Calu3 (cell line): Measurements from ENCODE around the gene DZIP1. TPM values are rescaled to one million over a fixed set of nuclear protein-coding genes. Genes with fewer than 3 reads are reported as not detected.

Source experiments
- BruUV-seq: library from RNA; stranded (reverse); fragments of 400-500 nt; replicated peaks from 2 replicates; lab custom pipeline; 2021; lab: Mats Ljungman, UMichigan
- CTCF ChIA-PET: fragments of 300-600 bp; sonication (Branson Sonifier 250); formaldehyde crosslinking; loops from one replicate; lab custom pipeline; 2022; ENCODE audit warnings: antibody characterized with exemption; lab: Charles Lee
- DNase-seq: peaks from one replicate; pipeline ENCODE4 v3.0.0; 2022
- H3K27ac Mint-ChIP-seq: one replicate; pipeline ENCODE4 v1.8.0; 2022; ENCODE audit warnings: mixed read lengths; ENCODE audit not compliant: unreplicated experiment
- H3K27me3 Mint-ChIP-seq: one replicate; pipeline ENCODE4 v1.8.0; 2022; ENCODE audit warnings: mixed read lengths; ENCODE audit not compliant: unreplicated experiment
- H3K36me3 Mint-ChIP-seq: one replicate; pipeline ENCODE4 v1.8.0; 2022; ENCODE audit warnings: mild to moderate bottlenecking, moderate library complexity, mixed read lengths; ENCODE audit not compliant: insufficient read depth, unreplicated experiment
- H3K4me1 Mint-ChIP-seq: one replicate; pipeline ENCODE4 v1.8.0; 2022; ENCODE audit warnings: mild to moderate bottlenecking, low read depth, mixed read lengths; ENCODE audit not compliant: unreplicated experiment
- H3K4me3 Mint-ChIP-seq: one replicate; pipeline ENCODE4 v1.8.0; 2022; ENCODE audit warnings: mild to moderate bottlenecking, low read depth, moderate library complexity, mixed read lengths; ENCODE audit not compliant: unreplicated experiment
- H3K9me3 Mint-ChIP-seq: one replicate; pipeline ENCODE4 v1.8.0; 2022; ENCODE audit warnings: low read depth, mixed read lengths; ENCODE audit not compliant: unreplicated experiment
- intact Hi-C: fragments of 100-400 bp; cut with micrococcal nuclease; formaldehyde crosslinking; loops from one replicate; pipeline ENCODE4 v1.10.0; 2022; ENCODE audit not compliant: unreplicated experiment
- total RNA-seq: library from RNA; stranded (reverse); gene quantifications from 2 replicates; pipeline ENCODE4 v1.2.3, GENCODE V29; 2022
- TF ChIP-seq, protein P1 (sequence below): fragments of 200-600 bp; IDR thresholded peaks from one replicate; pipeline ENCODE4 v1.8.0; 2022; ENCODE audit warnings: antibody characterized with exemption; ENCODE audit not compliant: unreplicated experiment

DZIP1 gene
- total RNA-seq, 1 experiment from 2014 or later: 10.2 TPM

DNA sequence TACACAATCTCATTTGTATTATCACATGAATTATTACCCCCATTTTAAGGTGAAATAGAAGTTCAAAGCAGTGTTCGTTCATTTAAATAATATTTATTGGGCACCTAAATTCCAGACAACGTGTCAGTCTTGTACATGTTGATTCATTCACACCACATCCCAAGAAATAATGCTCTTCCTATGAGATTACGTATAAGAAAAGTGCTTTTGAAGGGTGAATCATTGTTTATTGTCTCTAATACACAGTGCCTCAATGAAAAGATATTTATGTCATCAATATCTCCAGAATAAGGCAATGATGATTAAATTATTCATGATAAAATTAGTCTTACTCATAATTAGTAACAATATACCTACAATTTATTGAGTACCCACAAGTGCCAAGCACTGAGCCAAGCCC is 56.4 kb downstream of the DZIP1 start:
- no TSS peak for BruUV-seq
- DNase-seq: no peak
- no peak overlapping the region for H3K27ac Mint-ChIP-seq
- no peaks in the 10 kb centered on the region for H3K9me3 Mint-ChIP-seq
- no peaks in the 10 kb centered on the region for H3K36me3 Mint-ChIP-seq
- intact Hi-C loops: no loop called here
- H3K4me1 Mint-ChIP-seq: no peaks in the 10 kb centered on the region
- CTCF ChIA-PET: no interaction called here
- TF ChIP-seq, protein P1, sequence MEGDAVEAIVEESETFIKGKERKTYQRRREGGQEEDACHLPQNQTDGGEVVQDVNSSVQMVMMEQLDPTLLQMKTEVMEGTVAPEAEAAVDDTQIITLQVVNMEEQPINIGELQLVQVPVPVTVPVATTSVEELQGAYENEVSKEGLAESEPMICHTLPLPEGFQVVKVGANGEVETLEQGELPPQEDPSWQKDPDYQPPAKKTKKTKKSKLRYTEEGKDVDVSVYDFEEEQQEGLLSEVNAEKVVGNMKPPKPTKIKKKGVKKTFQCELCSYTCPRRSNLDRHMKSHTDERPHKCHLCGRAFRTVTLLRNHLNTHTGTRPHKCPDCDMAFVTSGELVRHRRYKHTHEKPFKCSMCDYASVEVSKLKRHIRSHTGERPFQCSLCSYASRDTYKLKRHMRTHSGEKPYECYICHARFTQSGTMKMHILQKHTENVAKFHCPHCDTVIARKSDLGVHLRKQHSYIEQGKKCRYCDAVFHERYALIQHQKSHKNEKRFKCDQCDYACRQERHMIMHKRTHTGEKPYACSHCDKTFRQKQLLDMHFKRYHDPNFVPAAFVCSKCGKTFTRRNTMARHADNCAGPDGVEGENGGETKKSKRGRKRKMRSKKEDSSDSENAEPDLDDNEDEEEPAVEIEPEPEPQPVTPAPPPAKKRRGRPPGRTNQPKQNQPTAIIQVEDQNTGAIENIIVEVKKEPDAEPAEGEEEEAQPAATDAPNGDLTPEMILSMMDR: no peak
- no peak overlapping the region for H3K4me3 Mint-ChIP-seq
- H3K27me3 Mint-ChIP-seq: no peaks in the 10 kb centered on the region

DNA sequence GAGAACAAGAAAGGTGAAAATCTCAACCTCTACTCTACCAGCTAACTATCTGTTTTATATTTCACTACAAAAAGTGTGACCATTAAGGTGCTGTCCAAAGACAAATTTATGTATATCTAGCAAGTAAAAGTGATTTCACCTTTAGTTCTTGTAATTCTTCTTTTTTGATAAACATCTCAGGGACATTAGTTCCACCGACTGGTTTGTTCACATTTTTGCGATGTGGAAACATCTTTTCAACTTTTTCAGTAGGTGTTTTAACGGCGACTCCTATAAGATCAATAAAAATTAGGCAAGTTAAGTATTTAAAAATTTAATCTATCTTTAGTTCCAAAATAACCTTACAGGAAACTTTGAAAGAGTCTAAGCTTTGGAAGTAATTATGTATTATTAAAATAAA is 58.6 kb downstream of the DZIP1 start:
- Mint-ChIP-seq H3K27me3 (no peaks in the 10 kb centered on the region), H3K36me3 (no peaks in the 10 kb centered on the region), H3K4me1 (no peaks in the 10 kb centered on the region), H3K4me3 (no peak overlapping the region), H3K9me3 (no peaks in the 10 kb centered on the region), H3K27ac (no peak overlapping the region)
- TF ChIP-seq, protein P1: no peak
- no TSS peak for BruUV-seq
- CTCF ChIA-PET: interaction anchor here (0.6 kb wide), 1 partner anchor 59 kb away, joined by 5 read pairs; the partner anchor contains the start of gene DZIP1
- intact Hi-C loops: no loop called here
- no peak for DNase-seq

DNA sequence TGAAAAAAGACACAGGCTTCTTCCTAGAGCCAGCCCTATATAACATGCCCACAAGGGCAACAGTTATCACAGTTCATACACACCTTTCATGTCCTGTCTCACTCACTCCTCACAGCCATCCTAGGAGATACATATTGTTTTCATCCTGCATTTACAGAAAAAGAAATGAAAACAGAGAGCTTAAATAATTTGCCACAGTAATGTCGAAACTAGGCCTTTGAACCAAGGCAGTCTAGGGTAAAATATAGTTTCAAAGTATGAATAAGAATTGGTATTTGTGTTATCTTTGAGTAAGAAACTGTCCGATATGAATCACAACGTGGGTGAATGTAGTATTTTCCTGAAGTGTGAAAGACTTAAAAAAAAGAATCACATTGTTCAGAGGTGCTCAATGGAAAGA is 65.2 kb downstream of the DZIP1 start:
- TF ChIP-seq, protein P1: no peak
- no peaks in the 10 kb centered on the region for H3K9me3 Mint-ChIP-seq
- intact Hi-C loops: no loop called here
- no TSS peak for BruUV-seq
- H3K27ac Mint-ChIP-seq: no peak overlapping the region
- no peaks in the 10 kb centered on the region for H3K27me3 Mint-ChIP-seq
- no peak for DNase-seq
- no peaks in the 10 kb centered on the region for H3K4me1 Mint-ChIP-seq
- CTCF ChIA-PET: no interaction called here
- H3K36me3 Mint-ChIP-seq: no peaks in the 10 kb centered on the region
- H3K4me3 Mint-ChIP-seq: no peak overlapping the region

DNA sequence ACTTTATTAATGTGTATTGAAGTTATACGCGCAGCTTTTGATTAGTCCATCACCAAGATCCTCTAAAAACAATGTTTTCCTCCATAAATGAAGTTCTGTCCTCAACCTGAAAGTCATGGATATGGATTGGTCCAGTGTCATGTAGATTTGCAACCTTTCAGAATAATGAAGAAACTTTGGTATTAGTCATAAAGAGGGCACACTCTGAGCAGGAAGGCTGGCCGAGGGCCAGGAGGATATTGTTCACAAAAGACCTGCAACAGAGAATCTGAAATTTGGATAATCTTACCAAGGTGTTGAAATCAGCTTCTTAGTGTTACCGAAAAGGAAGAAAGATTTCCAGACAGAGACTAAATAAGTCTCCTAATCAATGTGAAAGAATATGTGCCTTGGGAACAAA is 71.3 kb downstream of the DZIP1 start:
- peak; percentile 22 for DNase-seq
- TF ChIP-seq, protein P1: no peak
- Mint-ChIP-seq H3K27me3 (no peaks in the 10 kb centered on the region), H3K27ac (no peak overlapping the region), H3K36me3 (no peaks in the 10 kb centered on the region), H3K4me1 (no peaks in the 10 kb centered on the region), H3K4me3 (no peak overlapping the region), H3K9me3 (no peaks in the 10 kb centered on the region)
- CTCF ChIA-PET: no interaction called here
- intact Hi-C loops: no loop called here
- BruUV-seq: no TSS peak
